Activated gamma-delta T cell treated with Interleukin-2 at 50 U/mL for 16 hours (primary cell): ENCODE results near the gene CLBA1.
"Not testable (repeated sequence)": the region's sequence is repeated elsewhere in the genome, so short reads cannot be mapped to it uniquely, and the experiment has no call there.

ENCODE experiments used
- DNase-seq: peaks from one replicate; pipeline ENCODE4 v3.0.0-alpha.2; 2020

Gene CLBA1

GRCh38 chr14:105026033-105026785 lies 40.6 kb downstream of the CLBA1 start:
- DNase-seq = no peak

GRCh38 chr14:105026802-105027563 lies 41.4 kb downstream of the CLBA1 start:
- DNase-seq = no peak

- DNase-seq = not testable (repeated sequence)
Observed at GRCh38 chr14:105027718-105028117, 42.1 kb downstream of the CLBA1 start.

- no peak for DNase-seq
Observed at GRCh38 chr14:105028251-105028927, 42.8 kb downstream of the CLBA1 start.

- no peak for DNase-seq
Observed at GRCh38 chr14:105029402-105029801, 43.8 kb downstream of the CLBA1 start.

GRCh38 chr14:105030194-105030593 lies 44.6 kb downstream of the CLBA1 start:
- no peak for DNase-seq

DNA sequence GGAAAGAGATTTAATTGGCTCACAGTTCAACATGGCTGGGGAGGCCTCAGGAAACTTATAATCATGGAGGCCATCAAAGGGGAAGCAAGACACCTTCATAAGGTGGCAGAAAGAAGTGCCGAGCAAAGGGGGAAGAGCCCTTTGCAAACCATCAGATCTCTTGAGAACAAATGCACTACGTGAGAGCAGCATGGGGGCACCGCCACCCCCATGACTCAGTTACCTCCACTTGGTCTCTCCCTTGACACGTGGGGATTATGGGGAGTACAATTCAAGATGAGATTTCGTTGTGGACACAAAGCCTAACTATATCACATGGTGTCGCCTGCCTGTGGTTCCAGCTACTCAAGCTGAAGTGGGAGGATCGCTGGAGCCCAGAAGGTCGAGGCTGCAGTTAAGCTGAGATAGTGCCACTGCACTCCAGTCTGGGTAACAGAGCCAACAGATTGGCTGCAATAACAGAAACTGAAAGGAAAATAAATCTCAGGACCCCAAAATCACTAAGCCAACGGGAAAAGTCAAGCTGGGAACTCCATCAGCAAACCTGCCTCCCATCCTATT lies 45.3 kb downstream of the CLBA1 start:
- no peak for DNase-seq

- not testable (repeated sequence) for DNase-seq
Observed at GRCh38 chr14:105032451-105032901, 46.9 kb downstream of the CLBA1 start.

GRCh38 chr14:105033412-105033900 lies 47.9 kb downstream of the CLBA1 start:
- not testable (repeated sequence) for DNase-seq

DNA sequence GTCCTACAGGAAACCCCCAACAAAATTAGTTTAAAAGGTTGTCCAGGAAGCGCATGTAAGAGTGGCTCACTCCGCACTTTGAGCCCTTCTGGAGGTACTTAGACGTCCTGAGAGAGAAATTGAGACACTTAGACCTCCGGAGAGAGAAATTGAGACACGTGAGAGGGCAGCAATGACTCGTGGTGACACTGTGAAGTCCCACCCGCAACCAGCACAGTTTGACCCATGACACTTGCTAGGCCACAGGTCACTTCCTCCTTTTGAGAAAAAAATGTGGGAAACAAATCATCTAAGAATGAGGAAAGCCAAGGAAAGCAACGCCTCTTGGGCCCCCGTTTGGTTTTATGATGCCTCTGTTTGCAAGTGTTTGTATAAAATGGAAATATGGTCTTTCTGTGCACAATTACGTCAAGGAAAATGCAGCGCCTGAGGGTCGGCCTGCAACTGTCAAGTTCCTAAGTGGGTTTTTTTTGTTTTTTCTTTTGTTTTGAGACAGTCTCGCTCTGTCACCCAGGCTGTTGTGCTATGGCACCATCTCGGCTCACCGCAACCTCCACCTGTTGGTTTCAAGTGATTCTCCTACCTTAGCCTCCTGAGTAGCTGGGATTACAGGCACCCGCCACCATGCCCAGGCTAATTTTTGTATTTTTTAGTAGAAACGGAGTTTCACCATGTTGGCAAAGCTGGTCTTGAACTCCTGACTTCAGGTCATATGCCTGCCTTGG lies 48.9 kb downstream of the CLBA1 start:
- DNase-seq = no peak

DNA sequence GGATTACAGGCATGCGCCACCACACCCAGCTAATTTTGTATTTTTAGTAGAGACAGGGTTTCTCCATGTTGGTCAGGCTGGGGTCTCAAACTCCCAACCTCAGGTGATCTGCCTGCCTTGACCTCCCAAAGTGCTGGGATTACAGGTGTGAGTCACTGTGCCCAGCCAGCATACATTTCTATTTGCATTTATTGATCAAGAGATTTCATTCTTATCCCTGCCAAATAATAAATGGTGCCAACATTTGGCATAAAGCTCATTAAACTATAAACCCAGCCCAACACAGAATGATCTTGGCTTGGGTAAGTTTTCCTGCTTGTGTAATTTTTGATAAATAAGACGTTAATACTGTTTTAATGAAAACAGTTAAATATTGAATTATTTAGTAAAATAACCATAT lies 50.0 kb downstream of the CLBA1 start:
- DNase-seq = not testable (repeated sequence)

GRCh38 chr14:105039458-105040205 lies 54.0 kb downstream of the CLBA1 start:
- DNase-seq = no peak

- no peak for DNase-seq
Observed at GRCh38 chr14:105041841-105042765, 56.5 kb downstream of the CLBA1 start.

DNA sequence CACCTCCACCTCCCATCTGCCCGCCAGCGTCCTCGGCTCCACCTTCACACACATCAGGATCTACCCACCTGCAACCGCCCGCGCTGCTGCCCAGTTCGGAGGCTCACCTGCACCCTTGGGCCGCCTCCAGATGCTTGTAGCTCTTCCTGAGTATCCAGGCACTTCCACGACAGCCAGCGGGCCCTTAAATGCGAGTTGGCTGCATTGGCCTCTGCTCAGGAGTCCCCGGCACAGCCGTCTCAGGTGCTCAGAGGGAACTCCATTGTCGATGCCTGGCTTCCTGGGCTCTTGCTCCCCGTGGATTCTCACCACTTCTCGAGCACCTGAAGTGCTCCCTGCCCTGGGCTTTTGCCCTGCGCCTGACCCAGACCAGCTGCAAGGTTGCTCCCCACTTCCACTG lies 57.2 kb downstream of the CLBA1 start:
- no peak for DNase-seq

DNA sequence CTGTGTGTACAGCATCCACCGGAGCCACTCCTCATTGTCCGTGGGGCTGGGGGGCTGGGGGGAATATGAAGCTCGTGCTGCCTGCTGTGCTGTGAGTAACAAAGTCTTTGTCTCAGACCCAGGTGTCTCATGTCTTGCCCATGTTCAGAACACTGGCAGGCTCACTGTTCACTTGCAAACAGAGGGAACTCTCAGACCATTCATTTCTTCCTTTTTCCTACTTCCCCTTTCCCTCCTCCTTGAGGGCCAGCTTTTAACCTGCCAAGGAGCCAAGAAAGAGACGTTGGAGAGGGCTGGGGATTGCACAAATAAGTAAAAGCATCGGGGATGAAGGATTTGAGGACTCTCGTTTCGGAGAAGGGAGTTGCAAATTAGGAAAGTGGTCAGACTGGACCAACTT lies 58.1 kb downstream of the CLBA1 start:
- no peak for DNase-seq
